Chondrocyte (in vitro differentiated cells): ENCODE results near the gene PTS. TPM values are rescaled to one million over a fixed set of nuclear protein-coding genes. Genes with fewer than 3 reads are reported as not detected.

Experiments
- DNase-seq: peaks from one replicate; pipeline ENCODE4 v3.0.0; 2021; ENCODE audit warnings: mixed read lengths, low spot score
- H3K27ac Mint-ChIP-seq: one replicate; pipeline ENCODE4 v1.8.0; 2021; ENCODE audit warnings: mild to moderate bottlenecking, moderate library complexity, mixed read lengths; ENCODE audit not compliant: unreplicated experiment
- H3K27me3 Mint-ChIP-seq: 2 replicates; pipeline ENCODE4 v1.8.0; 2021; ENCODE audit warnings: low read depth, mixed read lengths
- H3K36me3 Mint-ChIP-seq: 2 replicates; pipeline ENCODE4 v1.8.0; 2021; ENCODE audit warnings: low read depth, mixed read lengths
- H3K4me1 Mint-ChIP-seq: 2 replicates; pipeline ENCODE4 v1.8.0; 2021; ENCODE audit warnings: low read depth, mild to moderate bottlenecking, mixed read lengths
- H3K4me3 Mint-ChIP-seq: one replicate; pipeline ENCODE4 v1.8.0; 2021; ENCODE audit warnings: mild to moderate bottlenecking, moderate library complexity, mixed read lengths; ENCODE audit not compliant: unreplicated experiment
- H3K9me3 Mint-ChIP-seq: 2 replicates; pipeline ENCODE4 v1.8.0; 2021; ENCODE audit warnings: low read depth, mixed read lengths
- CTCF ChIP-seq: fragments of 200-600 bp; sonication (generic); IDR thresholded peaks from 2 replicates; pipeline ENCODE4 v1.5.0; 2021; ENCODE audit warnings: antibody characterized with exemption, mild to moderate bottlenecking, moderate library complexity
- total RNA-seq: library from RNA; stranded (reverse); gene quantifications from 3 replicates; pipeline ENCODE4 v1.2.1, GENCODE V29; 2021

Gene PTS
- total RNA-seq, 1 donor from 2014 or later = 45.8 TPM

GRCh38 chr11:112281726-112282125, 55.5 kb downstream of the PTS start:
- DNase-seq = no peak
- no peak for TF ChIP-seq CTCF
- Mint-ChIP-seq H3K4me3 (no peak overlapping the region), H3K4me1 (peaks cover 32% of the 10 kb centered on the region), H3K36me3 (no peaks in the 10 kb centered on the region), H3K27me3 (peaks cover 2% of the 10 kb centered on the region), H3K27ac (no peak overlapping the region), H3K9me3 (no peaks in the 10 kb centered on the region)

Other genes with a start within 250 kb of the PTS start
- 24.9 to 31.6 TPM (median 27.7 TPM) in 3 replicates for gene DLAT, start 201.0 kb upstream of the PTS start, total RNA-seq
- 0.62 to 1.4 TPM (median 1.3 TPM) in 3 replicates for gene PIH1D2, start 152.4 kb upstream of the PTS start, total RNA-seq
- gene NKAPD1, start 152.1 kb upstream of the PTS start, total RNA-seq = 15.5 to 18.5 TPM (median 18.2 TPM) in 3 replicates
- gene TIMM8B, start 139.7 kb upstream of the PTS start, total RNA-seq = 56.3 to 67.9 TPM (median 56.5 TPM) in 3 replicates
- 52.0 to 62.8 TPM (median 61.5 TPM) in 3 replicates for gene SDHD, start 139.6 kb upstream of the PTS start, total RNA-seq
- gene IL18, start 62.3 kb upstream of the PTS start, total RNA-seq = 0.80 to 0.97 TPM (median 0.85 TPM) in 3 replicates
- gene TEX12, start 59.1 kb upstream of the PTS start, total RNA-seq = 0.75 TPM in 1 of 3 replicates, not detected in the others
- 1.2 to 1.9 TPM (median 1.7 TPM) in 3 replicates for gene BCO2, start 50.9 kb upstream of the PTS start, total RNA-seq
- gene PLET1, start 34.4 kb downstream of the PTS start, total RNA-seq = not detected in 3 replicates